ENCODE measurements around the gene RRAD. TPM values are rescaled to one million over a fixed set of nuclear protein-coding genes. Genes with fewer than 3 reads are reported as not detected.

The RRAD gene
- total RNA-seq, 1 experiment from 2014 or later, result 9.4 TPM

DNA sequence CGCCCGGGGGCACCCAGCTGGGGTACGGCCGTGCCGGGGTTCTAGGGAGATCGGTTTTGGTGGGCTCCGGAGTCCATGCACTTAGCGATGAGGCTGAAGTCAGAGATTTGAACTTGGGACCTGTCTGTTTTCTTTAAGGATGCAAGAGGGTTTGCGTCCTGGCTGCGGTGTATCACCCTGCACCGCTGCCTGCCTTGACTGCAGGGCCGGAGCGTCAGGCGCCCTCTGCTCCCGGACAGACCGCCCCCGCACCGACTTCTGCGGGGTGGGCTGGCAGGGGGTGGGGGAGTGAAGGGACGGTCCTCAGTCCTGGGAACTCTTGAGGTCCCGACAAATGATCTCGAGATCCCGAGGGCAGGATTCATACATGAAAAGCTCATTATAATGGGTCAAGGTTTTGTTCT is 44.3 kb downstream of the RRAD start:
- no peak for DNase-seq (ENCODE audit: low read depth)

GRCh38 chr16:66880288-66881013 is 44.9 kb downstream of the RRAD start, which contains the start of gene PDP2:
TSS of gene PDP2 (plus strand) at chr16:66880515. CDS start at chr16:66884285, 3,770 bp downstream.
- DNase-seq (ENCODE audit: low read depth), result peak; percentile 95

DNA sequence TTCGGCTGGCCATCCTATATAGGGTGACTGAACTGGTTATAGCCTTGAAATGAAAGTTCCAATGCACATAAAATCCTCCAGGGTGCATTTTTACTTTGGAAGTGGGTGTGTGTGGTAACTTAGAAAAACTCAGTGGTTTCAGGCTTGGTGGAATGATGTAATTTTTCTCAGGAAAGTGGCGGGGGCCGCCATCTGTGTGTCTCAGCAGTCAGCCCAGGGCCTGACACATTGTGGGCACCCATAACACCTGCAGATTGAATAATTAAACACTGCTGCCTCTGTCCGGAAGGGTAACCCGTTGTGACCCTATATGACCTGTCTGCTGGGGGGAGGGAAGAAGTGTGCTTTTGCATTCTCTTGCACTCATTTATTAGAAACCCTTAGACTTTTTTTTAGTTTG is 47.3 kb downstream of the RRAD start:
- peak; percentile 48 for DNase-seq (ENCODE audit: low read depth)

- peak; percentile 83 for DNase-seq (ENCODE audit: low read depth)
These were observed 51.1 kb downstream of the RRAD start for GRCh38 chr16:66874079-66874775.

DNA sequence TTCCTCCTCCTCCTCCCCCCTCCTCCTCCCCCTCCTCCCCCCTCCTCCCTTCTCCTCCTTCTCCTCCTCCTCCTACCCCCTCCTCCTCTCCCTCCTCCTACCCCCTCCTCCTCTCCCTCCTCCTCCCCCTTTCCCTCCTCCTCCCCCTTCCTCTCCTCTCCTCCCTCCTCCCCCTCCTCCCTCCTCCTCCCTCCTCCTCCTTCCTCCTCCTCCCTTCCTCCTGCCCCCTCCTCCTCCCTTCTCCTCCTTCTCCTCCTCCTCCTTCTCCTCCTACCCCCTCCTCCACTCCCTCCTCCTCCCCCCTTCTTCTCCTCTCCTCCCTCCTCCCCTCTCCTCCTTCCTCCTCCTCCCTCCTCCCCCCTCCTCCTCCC is 51.7 kb downstream of the RRAD start:
- no peak for DNase-seq (ENCODE audit: low read depth)

GRCh38 chr16:66872943-66873684 is 52.2 kb downstream of the RRAD start:
- DNase-seq (ENCODE audit: low read depth), result peak; percentile 100

- no peak for DNase-seq (ENCODE audit: low read depth)
These were observed 52.8 kb downstream of the RRAD start for GRCh38 chr16:66872559-66872942.

GRCh38 chr16:66871840-66872239 is 53.5 kb downstream of the RRAD start:
- DNase-seq (ENCODE audit: low read depth), result no peak

Other genes with a start within 250 kb of the RRAD start
- gene CMTM4, start 228.8 kb downstream of the RRAD start, total RNA-seq (2014; rRNA removed; shearing (Covaris generic)), result 15.2 and 18.4 TPM in 2 replicates
- 79.5 and 92.4 TPM in 2 replicates for gene DYNC1LI2, start 173.9 kb downstream of the RRAD start, total RNA-seq (2014; rRNA removed; shearing (Covaris generic))
- gene TERB1, start 124.0 kb downstream of the RRAD start, total RNA-seq (2014; rRNA removed; shearing (Covaris generic)), result not detected in 2 replicates
- gene NAE1, start 94.6 kb downstream of the RRAD start, total RNA-seq (2014; rRNA removed; shearing (Covaris generic)), result 91.2 and 127 TPM in 2 replicates
- gene CA7, start 81.1 kb downstream of the RRAD start, total RNA-seq (2014; rRNA removed; shearing (Covaris generic)), result not detected in 2 replicates
- 4.2 and 15.1 TPM in 2 replicates for gene PDP2, start 45.0 kb downstream of the RRAD start, total RNA-seq (2014; rRNA removed; shearing (Covaris generic))
- gene CDH16, start 6.7 kb downstream of the RRAD start, total RNA-seq (2014; rRNA removed; shearing (Covaris generic)), result not detected in 2 replicates
- 183 and 280 TPM in 2 replicates for gene CIAO2B, start 8.9 kb upstream of the RRAD start, total RNA-seq (2014; rRNA removed; shearing (Covaris generic))
- gene CES2, start 10.0 kb upstream of the RRAD start, total RNA-seq (2014; rRNA removed; shearing (Covaris generic)), result 15.9 and 26.6 TPM in 2 replicates
- gene CES3, start 35.7 kb upstream of the RRAD start, total RNA-seq (2014; rRNA removed; shearing (Covaris generic)), result 0.44 and 1.0 TPM in 2 replicates
- gene CES4A, start 63.1 kb upstream of the RRAD start, total RNA-seq (2014; rRNA removed; shearing (Covaris generic)), result not detected in 2 replicates
- 86.5 and 111 TPM in 2 replicates for gene CBFB, start 103.6 kb upstream of the RRAD start, total RNA-seq (2014; rRNA removed; shearing (Covaris generic))
- gene PHAF1, start 184.4 kb upstream of the RRAD start, total RNA-seq (2014; rRNA removed; shearing (Covaris generic)), result 16.0 and 18.7 TPM in 2 replicates
- gene B3GNT9, start 225.5 kb upstream of the RRAD start, total RNA-seq (2014; rRNA removed; shearing (Covaris generic)), result 43.9 and 82.1 TPM in 2 replicates
- 33.3 and 44.0 TPM in 2 replicates for gene TRADD, start 234.4 kb upstream of the RRAD start, total RNA-seq (2014; rRNA removed; shearing (Covaris generic))
- 6.2 and 8.6 TPM in 2 replicates for gene FBXL8, start 234.4 kb upstream of the RRAD start, total RNA-seq (2014; rRNA removed; shearing (Covaris generic))
- 0.49 and 4.1 TPM in 2 replicates for gene HSF4, start 239.2 kb upstream of the RRAD start, total RNA-seq (2014; rRNA removed; shearing (Covaris generic))
- gene NOL3, start 245.0 kb upstream of the RRAD start, total RNA-seq (2014; rRNA removed; shearing (Covaris generic)), result 29.1 and 58.9 TPM in 2 replicates

Measured in M059J (cell line).